Neural cell (in vitro differentiated cells): ENCODE data around the gene PPP2R5D.

Experiments
- EP300 ChIP-seq: fragments of 450-650 bp; conservative IDR thresholded peaks from 2 replicates; pipeline ENCODE4 v1.6.1; 2014; ENCODE audit warnings: antibody characterized with exemption, mild to moderate bottlenecking, moderate library complexity; ENCODE audit not compliant: poor library complexity, severe bottlenecking
- EZH2 ChIP-seq: fragments of 200-600, 300-800 bp; shearing (Covaris generic), sonication (generic); IDR thresholded peaks from 2 replicates; pipeline ENCODE4 v1.6.1; 2014; ENCODE audit warnings: antibody characterized with exemption, low read length, borderline replicate concordance, mild to moderate bottlenecking; ENCODE audit not compliant: insufficient read depth, poor library complexity, severe bottlenecking
- MXI1 ChIP-seq: fragments of 450-650 bp; conservative IDR thresholded peaks from 2 replicates; pipeline ENCODE4 v1.6.1; 2014; ENCODE audit warnings: antibody characterized with exemption, mild to moderate bottlenecking; ENCODE audit not compliant: poor library complexity, severe bottlenecking
- POLR2AphosphoS5 ChIP-seq: IDR thresholded peaks from 2 replicates; pipeline ENCODE4 v1.6.1; 2012
- RAD21 ChIP-seq: fragments of 450-650 bp; conservative IDR thresholded peaks from 2 replicates; pipeline ENCODE4 v1.6.1; 2014; ENCODE audit warnings: antibody characterized with exemption, mild to moderate bottlenecking, moderate library complexity
- SMC3 ChIP-seq: fragments of 450-650 bp; conservative IDR thresholded peaks from 2 replicates; pipeline ENCODE4 v1.6.1; 2014; ENCODE audit warnings: antibody characterized with exemption, mild to moderate bottlenecking, moderate library complexity; ENCODE audit not compliant: poor library complexity
- TAF1 ChIP-seq: IDR thresholded peaks from 2 replicates; pipeline ENCODE4 v1.6.1; 2012; ENCODE audit warnings: low read depth
- TF ChIP-seq, protein P1 (sequence below): IDR thresholded peaks from 2 replicates; pipeline ENCODE4 v1.6.1; 2012; ENCODE audit warnings: borderline replicate concordance
- TF ChIP-seq, protein P2 (sequence below): fragments of 450-650 bp; IDR thresholded peaks from 2 replicates; pipeline ENCODE4 v1.5.1; 2014; ENCODE audit warnings: antibody characterized with exemption, mild to moderate bottlenecking, moderate library complexity; ENCODE audit not compliant: poor library complexity, severe bottlenecking

DNA sequence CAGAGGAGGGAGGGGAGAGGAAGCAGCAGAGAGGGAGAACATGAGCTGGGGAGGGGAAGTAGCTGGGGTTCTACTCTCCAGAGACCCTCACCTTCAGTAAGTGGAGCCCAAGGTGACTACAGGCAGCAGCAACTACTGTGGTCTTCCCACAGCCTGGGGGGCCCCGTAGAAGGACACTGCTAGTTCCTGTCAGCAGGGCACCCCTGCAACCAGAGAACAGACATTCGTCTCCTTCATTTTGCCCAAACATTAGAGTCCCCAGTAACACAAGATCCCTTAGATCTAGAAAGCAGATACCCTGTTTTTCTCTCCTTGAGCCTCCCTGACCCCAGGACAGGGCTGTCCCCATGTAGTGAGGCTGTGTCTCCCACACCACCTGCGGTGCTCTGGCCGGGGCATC, 15.6 kb upstream of the PPP2R5D start:
- TF ChIP-seq POLR2AphosphoS5: no peak
- TF ChIP-seq, protein P1, sequence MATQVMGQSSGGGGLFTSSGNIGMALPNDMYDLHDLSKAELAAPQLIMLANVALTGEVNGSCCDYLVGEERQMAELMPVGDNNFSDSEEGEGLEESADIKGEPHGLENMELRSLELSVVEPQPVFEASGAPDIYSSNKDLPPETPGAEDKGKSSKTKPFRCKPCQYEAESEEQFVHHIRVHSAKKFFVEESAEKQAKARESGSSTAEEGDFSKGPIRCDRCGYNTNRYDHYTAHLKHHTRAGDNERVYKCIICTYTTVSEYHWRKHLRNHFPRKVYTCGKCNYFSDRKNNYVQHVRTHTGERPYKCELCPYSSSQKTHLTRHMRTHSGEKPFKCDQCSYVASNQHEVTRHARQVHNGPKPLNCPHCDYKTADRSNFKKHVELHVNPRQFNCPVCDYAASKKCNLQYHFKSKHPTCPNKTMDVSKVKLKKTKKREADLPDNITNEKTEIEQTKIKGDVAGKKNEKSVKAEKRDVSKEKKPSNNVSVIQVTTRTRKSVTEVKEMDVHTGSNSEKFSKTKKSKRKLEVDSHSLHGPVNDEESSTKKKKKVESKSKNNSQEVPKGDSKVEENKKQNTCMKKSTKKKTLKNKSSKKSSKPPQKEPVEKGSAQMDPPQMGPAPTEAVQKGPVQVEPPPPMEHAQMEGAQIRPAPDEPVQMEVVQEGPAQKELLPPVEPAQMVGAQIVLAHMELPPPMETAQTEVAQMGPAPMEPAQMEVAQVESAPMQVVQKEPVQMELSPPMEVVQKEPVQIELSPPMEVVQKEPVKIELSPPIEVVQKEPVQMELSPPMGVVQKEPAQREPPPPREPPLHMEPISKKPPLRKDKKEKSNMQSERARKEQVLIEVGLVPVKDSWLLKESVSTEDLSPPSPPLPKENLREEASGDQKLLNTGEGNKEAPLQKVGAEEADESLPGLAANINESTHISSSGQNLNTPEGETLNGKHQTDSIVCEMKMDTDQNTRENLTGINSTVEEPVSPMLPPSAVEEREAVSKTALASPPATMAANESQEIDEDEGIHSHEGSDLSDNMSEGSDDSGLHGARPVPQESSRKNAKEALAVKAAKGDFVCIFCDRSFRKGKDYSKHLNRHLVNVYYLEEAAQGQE: no peak
- TF ChIP-seq, protein P2, sequence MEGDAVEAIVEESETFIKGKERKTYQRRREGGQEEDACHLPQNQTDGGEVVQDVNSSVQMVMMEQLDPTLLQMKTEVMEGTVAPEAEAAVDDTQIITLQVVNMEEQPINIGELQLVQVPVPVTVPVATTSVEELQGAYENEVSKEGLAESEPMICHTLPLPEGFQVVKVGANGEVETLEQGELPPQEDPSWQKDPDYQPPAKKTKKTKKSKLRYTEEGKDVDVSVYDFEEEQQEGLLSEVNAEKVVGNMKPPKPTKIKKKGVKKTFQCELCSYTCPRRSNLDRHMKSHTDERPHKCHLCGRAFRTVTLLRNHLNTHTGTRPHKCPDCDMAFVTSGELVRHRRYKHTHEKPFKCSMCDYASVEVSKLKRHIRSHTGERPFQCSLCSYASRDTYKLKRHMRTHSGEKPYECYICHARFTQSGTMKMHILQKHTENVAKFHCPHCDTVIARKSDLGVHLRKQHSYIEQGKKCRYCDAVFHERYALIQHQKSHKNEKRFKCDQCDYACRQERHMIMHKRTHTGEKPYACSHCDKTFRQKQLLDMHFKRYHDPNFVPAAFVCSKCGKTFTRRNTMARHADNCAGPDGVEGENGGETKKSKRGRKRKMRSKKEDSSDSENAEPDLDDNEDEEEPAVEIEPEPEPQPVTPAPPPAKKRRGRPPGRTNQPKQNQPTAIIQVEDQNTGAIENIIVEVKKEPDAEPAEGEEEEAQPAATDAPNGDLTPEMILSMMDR: no peak
- no peak for TF ChIP-seq EZH2
- no peak for TF ChIP-seq EP300
- TF ChIP-seq SMC3: no peak
- TF ChIP-seq RAD21: no peak
- no peak for TF ChIP-seq TAF1
- no peak for TF ChIP-seq MXI1
